Erythroblast (primary cell): ENCODE data around the gene NSFL1C.

Experiments
- GATA1 ChIP-seq: IDR thresholded peaks from 2 replicates; pipeline ENCODE4 v1.6.1; 2011; ENCODE audit warnings: low read depth, mild to moderate bottlenecking, control low read depth, low read length, moderate library complexity
- POLR2A ChIP-seq: IDR thresholded peaks from 2 replicates; pipeline ENCODE4 v1.6.1; 2011; ENCODE audit warnings: mild to moderate bottlenecking, low read length

DNA sequence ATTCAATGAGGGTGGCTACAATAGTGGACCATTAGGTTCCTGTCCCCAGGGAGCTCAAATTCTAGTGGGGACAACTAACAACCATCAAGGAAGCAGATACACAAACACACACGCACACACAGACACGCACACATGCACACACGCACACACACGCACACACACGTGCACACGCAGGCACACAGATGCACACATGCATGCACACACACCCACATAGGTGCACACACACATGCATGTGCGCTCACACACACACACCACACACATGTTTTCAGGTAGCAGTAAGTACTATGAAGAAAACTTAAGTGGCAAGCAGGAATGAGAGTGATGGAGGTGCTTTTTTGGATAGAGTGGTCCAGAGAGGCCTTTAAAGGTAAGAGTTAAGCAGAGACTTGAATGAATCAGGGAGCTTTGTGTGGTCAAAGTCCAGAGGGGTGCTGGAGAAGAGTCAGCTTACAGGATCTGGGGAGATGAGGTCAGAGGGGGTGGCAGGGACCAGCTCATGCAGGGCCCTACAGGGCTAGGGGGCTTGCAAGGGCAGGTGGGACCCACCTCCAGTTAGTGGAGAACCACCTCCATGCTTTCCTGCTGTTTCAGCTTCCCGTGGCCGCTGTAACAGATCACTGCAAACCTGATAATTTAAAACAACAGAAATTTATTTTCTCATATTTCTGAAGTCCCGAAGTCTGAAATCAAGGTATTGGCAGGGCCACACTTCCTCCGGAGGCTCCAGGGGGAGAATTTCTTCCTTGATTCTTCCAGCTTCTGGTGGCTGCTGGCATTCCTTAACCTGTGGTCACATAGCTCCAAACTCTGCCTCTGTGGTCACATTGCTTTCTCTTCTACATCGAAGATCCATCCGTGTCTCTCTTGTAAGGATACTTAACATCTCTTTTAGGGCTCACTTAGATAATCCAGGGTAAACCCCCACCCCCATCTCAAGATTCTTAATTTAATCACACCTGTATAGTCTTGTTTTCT, 6.9 kb upstream of the NSFL1C start:
- TF ChIP-seq POLR2A (no peak), GATA1 (no peak)
